PC-9 (cell line): ENCODE results near the gene EEF1AKMT3.

Source experiments
- CTCF ChIP-seq: fragments of 200-600 bp; sonication (generic); conservative IDR thresholded peaks from 2 replicates; pipeline ENCODE4 v1.6.1; 2017; ENCODE audit warnings: mixed run types, antibody characterized with exemption, mild to moderate bottlenecking, moderate library complexity
- EZH2 ChIP-seq: fragments of 200-600 bp; sonication (generic); IDR thresholded peaks from 2 replicates; pipeline ENCODE4 v1.8.0; 2017; ENCODE audit warnings: antibody characterized with exemption, low read depth

- TF ChIP-seq CTCF (no peak), EZH2 (no peak)
Observed at GRCh38 chr12:57816855-57817151, 44.4 kb downstream of the EEF1AKMT3 start.
